ENCODE results near the gene LSAMP. TPM values are rescaled to one million over a fixed set of nuclear protein-coding genes. Genes with fewer than 3 reads are reported as not detected.

Gene LSAMP
- total and polyA plus RNA-seq, 9 of the 15 experiments (the other 6 are each of a cell fraction or from before 2014, with no cell fraction given) = 0.09 to 0.11 TPM; not detected in 7

- H3K27ac ChIP-seq (ENCODE audit: extremely low read depth, low read depth, low read length) = no peak overlapping the region
- WGBS (ENCODE audit: insufficient coverage, low coverage, missing lambda C conversion rate) = 0% methylated on average over 3 of the region's 3 CpGs
- ATAC-seq (no peak), FAIRE-seq (no peak), DNase-seq (ENCODE audit: extremely low read depth in 1 of 4, low spot score in 3 of 4) (no peak)
- intact Hi-C loops (cut with micrococcal nuclease) (no loop called here), in situ Hi-C loops (cut with MboI) (no loop called here)
- no peak overlapping the region for H2AFZ ChIP-seq (ENCODE audit: low read depth, low read length)
- no peak overlapping the region for H3K4me3 ChIP-seq
- no peaks in the 10 kb centered on the region for H3K36me3 ChIP-seq (ENCODE audit: control insufficient read depth, insufficient read depth, low read length)
- BruUV-seq (replicated peaks) = no TSS peak
- H3K4me2 ChIP-seq (ENCODE audit: insufficient read depth, low read length) = no peak overlapping the region
- no peak overlapping the region for H3K9ac ChIP-seq (ENCODE audit: insufficient read depth in 1 of 2, low read depth in 2 of 2, low read length in 2 of 2)
- no peaks in the 10 kb centered on the region for H3K9me1 ChIP-seq (ENCODE audit: control insufficient read depth, insufficient read depth, low read length)
- TF ChIP-seq ZNF24 (IDR thresholded peaks at IDR 0.05) (no peak), BCOR (IDR thresholded peaks at IDR 0.05) (no peak), HINFP (tag; conservative IDR thresholded peaks at IDR 0.05; ENCODE audit: low read depth) (no peak), TBP (optimal IDR thresholded peaks at IDR 0.05; ENCODE audit: low read depth, low read length) (no peak), ZNF79 (CRISPR knock-in tag; IDR thresholded peaks at IDR 0.05; ENCODE audit: low read depth) (no peak), MCM5 (IDR thresholded peaks at IDR 0.05; ENCODE audit: low read depth) (no peak), RBM22 (IDR thresholded peaks at IDR 0.05; ENCODE audit: low read depth, low read length, poor library complexity, severe bottlenecking) (no peak)
- no peaks in the 10 kb centered on the region for H4K20me1 ChIP-seq (replicated peaks; ENCODE audit: control insufficient read depth, insufficient read depth, low read length)
- no peaks in the 10 kb centered on the region for H3K9me3 ChIP-seq (replicated peaks; ENCODE audit: control insufficient read depth, insufficient read depth, low read depth, low read length)
- H3K27me3 ChIP-seq (ENCODE audit: control insufficient read depth in 2 of 2, insufficient read depth in 2 of 2, low read length in 2 of 2) = no peaks in the 10 kb centered on the region
- H3K79me2 ChIP-seq (ENCODE audit: control insufficient read depth, insufficient read depth, low read length) = no peaks in the 10 kb centered on the region
- ChIA-PET CTCF (ENCODE audit: low intra/inter-chr PET ratio) (no interaction called here), POLR2A (no interaction called here)
- H3K4me1 ChIP-seq (replicated peaks in 1 of 2; ENCODE audit: control insufficient read depth in 2 of 2, insufficient read depth in 2 of 2, low read length in 2 of 2) = no peaks in the 10 kb centered on the region
Measured at GRCh38 chr3:115851571-115851970, 593.7 kb downstream of the LSAMP start.
